Gastroesophageal sphincter (tissue), 4 donors: ENCODE results near the gene UGT1A8. TPM values are rescaled to one million over a fixed set of nuclear protein-coding genes. Genes with fewer than 3 reads are reported as not detected.

ENCODE experiments used
- ATAC-seq: fragments of 150-250 bp; one replicate; pipeline ENCODE4 v1.9.1; 2016; ENCODE audit warnings: mild to moderate bottlenecking, moderate library complexity
- H3K27ac ChIP-seq, 4 donors: fragments of 200-600 bp; sonication (generic) in 3 of 4; 1 replicate in 3 of 4; 2 replicates in 1 of 4; pipeline ENCODE4 v1.5.1; 2016 to 2019
- H3K27me3 ChIP-seq: fragments of 200-600 bp; sonication (generic); one replicate; pipeline ENCODE4 v1.5.1; 2019
- H3K36me3 ChIP-seq, 2 donors: fragments of 200-600 bp; sonication (generic); one replicate each; pipeline ENCODE4 v1.5.1; 2019; ENCODE audit warnings: control low read depth in 1 of 2
- H3K4me1 ChIP-seq, 3 donors: fragments of 200-600 bp; sonication (generic); 1 replicate in 2 of 3; 2 replicates in 1 of 3; pipeline ENCODE4 v1.5.1; 2016 to 2019; ENCODE audit warnings: control low read depth in 2 of 3
- H3K4me3 ChIP-seq, 2 donors: fragments of 200-600 bp; sonication (generic); one replicate each; pipeline ENCODE4 v1.5.1; 2019; ENCODE audit warnings: mild to moderate bottlenecking in 1 of 2, moderate library complexity in 1 of 2
- H3K9me3 ChIP-seq, 3 donors: fragments of 200-600 bp; sonication (generic); one replicate each; pipeline ENCODE4 v1.5.1; 2017 to 2019; ENCODE audit warnings: control low read depth in 2 of 3
- CTCF ChIP-seq, 4 experiments: fragments of 200-600 bp in 2 of 4; fragments of 450-650 bp in 2 of 4; sonication (generic) in 1 of 4; IDR thresholded peaks; one replicate each; pipeline ENCODE4 v1.5.1; 2017 to 2019; ENCODE audit warnings: antibody characterized with exemption in 4 of 4, mild to moderate bottlenecking in 2 of 4, moderate library complexity in 2 of 4
- EP300 ChIP-seq: sonication (generic); formaldehyde crosslinking; IDR thresholded peaks from one replicate; pipeline ENCODE4 v1.6.1; 2017; ENCODE audit warnings: antibody characterized with exemption, mild to moderate bottlenecking
- POLR2A ChIP-seq, 2 donors: fragments of 450-650 bp; IDR thresholded peaks; one replicate each; pipeline ENCODE4 v1.6.1; 2017; ENCODE audit warnings: antibody characterized with exemption in 2 of 2, mild to moderate bottlenecking in 2 of 2, moderate library complexity in 1 of 2
- POLR2AphosphoS5 ChIP-seq: sonication (generic); formaldehyde crosslinking; IDR thresholded peaks from one replicate; pipeline ENCODE4 v1.6.1; 2017; ENCODE audit warnings: antibody characterized with exemption
- WGBS, 2 donors: methylation state at CpG; one replicate each; pipeline ENCODE4 v1.1.5; 2018; ENCODE audit warnings: low coverage in 1 of 2; 5-methylcytosine and 5-hydroxymethylcytosine counted together
- total RNA-seq, 4 donors: library from RNA; depleted of rRNA; stranded (reverse); fragments of >200 nt; gene quantifications; one replicate each; pipeline ENCODE4 v1.1.0, GENCODE V29; 2016

Gene UGT1A8
- total RNA-seq, 4 donors from 2014 or later = not detected

DNA sequence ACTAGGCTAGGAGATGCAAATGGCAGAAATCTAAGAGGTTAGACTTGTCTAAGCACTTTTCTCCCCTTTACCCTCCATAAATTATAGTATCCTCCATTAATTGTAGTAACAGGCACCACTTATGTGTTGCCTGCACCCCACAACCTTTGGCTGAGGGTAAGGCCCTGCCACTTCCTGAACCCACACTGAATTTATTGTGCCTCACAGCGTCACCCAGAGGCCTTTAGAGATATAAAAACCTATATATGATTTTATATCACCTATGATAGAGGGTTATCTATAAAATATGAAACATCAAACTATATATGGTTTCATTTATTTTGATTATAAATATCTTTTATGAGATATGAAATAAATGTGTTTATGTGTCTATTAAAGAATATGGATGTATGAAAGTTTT lies 56.9 kb downstream of the UGT1A8 start:
- Histone ChIP-seq H3K4me1 (no peaks in the 10 kb centered on the region), H3K27ac (no peak overlapping the region), H3K27me3 (peaks cover 17% of the 10 kb centered on the region), H3K9me3 (no peaks in the 10 kb centered on the region), H3K36me3 (no peaks in the 10 kb centered on the region), H3K4me3 (no peak overlapping the region)
- TF ChIP-seq CTCF (IDR thresholded peaks at IDR 0.05) = no peak
- TF ChIP-seq EP300 = no peak
- no peak for TF ChIP-seq POLR2AphosphoS5
- no peak for TF ChIP-seq POLR2A (IDR thresholded peaks at IDR 0.05)
- WGBS, 2 donors = 50 to 55% methylated on average over 1 of the region's 1 CpG
- no peak for ATAC-seq

DNA sequence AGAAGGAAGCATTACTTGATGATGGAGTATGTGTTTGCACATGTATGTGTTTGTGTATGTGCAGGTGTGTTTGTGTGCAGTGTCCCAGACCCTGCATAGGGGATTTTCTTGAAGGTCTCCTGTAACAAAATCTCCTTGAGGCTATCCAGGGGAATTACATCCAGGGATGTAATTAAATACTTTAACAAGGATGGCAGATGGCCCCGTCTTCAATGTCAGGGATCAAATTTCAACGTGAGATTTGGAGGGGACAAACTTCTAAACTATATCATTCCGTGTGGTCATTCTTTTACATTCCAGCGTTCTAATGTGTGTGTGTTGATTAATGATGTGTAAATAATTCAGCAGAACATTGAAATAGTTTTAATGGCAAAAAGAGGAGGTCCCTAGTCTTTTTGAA lies 57.6 kb downstream of the UGT1A8 start:
- H3K9me3 ChIP-seq = no peaks in the 10 kb centered on the region
- H3K36me3 ChIP-seq = no peaks in the 10 kb centered on the region
- H3K4me1 ChIP-seq = no peaks in the 10 kb centered on the region
- no peak for ATAC-seq
- H3K27ac ChIP-seq = no peak overlapping the region
- no peak for TF ChIP-seq POLR2AphosphoS5
- no peak for TF ChIP-seq CTCF (IDR thresholded peaks at IDR 0.05)
- no peak for TF ChIP-seq POLR2A (IDR thresholded peaks at IDR 0.05)
- TF ChIP-seq EP300 = no peak
- 7 to 9% methylated on average over 4 of the region's 4 CpGs for WGBS, 2 donors
- peaks cover 12% of the 10 kb centered on the region for H3K27me3 ChIP-seq
- no peak overlapping the region for H3K4me3 ChIP-seq

DNA sequence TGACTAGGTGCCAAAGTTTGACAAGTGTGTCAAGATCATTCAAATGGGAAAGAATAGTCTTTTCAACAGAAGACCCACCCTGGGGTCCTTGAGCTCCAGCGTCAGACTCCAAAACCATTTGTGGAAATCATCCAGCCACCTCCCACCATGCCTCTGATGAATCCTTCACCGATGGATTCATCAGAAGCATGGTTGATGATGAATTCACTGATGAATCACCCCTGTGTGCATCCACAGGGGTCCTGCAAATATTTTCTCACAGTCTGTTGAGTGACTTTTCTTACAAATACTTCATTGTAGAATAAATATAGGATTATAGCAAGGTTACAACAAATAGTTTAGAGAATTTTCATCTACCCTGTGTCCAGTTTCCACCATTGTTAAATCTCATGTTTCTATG lies 58.6 kb downstream of the UGT1A8 start:
- no peak for ATAC-seq
- TF ChIP-seq POLR2AphosphoS5 (no peak), POLR2A (IDR thresholded peaks at IDR 0.05) (no peak), EP300 (no peak), CTCF (IDR thresholded peaks at IDR 0.05) (no peak)
- Histone ChIP-seq H3K27ac (no peak overlapping the region), H3K9me3 (no peaks in the 10 kb centered on the region), H3K4me3 (no peak overlapping the region), H3K36me3 (no peaks in the 10 kb centered on the region), H3K4me1 (no peaks in the 10 kb centered on the region), H3K27me3 (peaks cover 11% of the 10 kb centered on the region)
- 89 to 92% methylated on average over 2 of the region's 2 CpGs for WGBS, 2 donors

GRCh38 chr2:233679196-233679595 lies 61.8 kb downstream of the UGT1A8 start:
- Histone ChIP-seq H3K9me3 (no peaks in the 10 kb centered on the region), H3K4me1 (no peaks in the 10 kb centered on the region), H3K36me3 (no peaks in the 10 kb centered on the region), H3K27ac (no peak overlapping the region), H3K27me3 (peaks cover 5% of the 10 kb centered on the region), H3K4me3 (no peak overlapping the region)
- WGBS, 2 donors = 63 to 85% methylated on average over 4 of the region's 4 CpGs
- TF ChIP-seq CTCF (IDR thresholded peaks at IDR 0.05) (no peak), POLR2A (IDR thresholded peaks at IDR 0.05) (no peak), POLR2AphosphoS5 (no peak), EP300 (no peak)
- no peak for ATAC-seq

DNA sequence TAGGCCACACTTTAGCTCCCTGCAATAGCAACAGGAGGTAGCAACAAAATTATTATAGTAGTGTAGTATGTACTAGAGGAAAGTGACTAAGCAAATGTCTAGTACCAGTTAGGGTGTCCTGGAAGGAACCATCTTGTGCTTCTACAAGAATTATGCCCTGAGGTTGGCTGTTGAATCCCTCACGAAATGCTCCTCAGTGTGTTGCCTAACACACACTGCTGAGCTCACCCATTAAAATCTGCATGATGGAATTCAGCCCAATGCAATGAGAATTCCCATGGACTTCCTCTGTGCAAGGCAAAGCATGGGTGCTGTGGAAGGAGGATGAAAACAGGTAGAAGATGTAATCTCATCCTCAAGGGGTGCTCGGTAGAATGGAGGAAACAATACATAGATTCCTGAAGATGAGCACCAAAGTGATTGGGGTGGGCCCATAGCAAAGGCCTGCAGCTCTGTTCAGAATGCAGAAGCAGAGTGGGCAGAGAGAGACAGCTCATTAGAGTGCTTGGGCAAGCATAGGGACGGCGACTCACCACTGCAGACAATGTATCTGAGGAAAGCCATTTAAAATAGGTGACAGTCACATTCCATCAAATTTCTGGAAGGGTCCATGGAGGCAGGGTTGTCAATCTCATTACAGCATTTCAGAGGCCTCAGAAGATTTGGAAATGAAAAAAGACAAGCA lies 63.1 kb downstream of the UGT1A8 start:
- ATAC-seq = no peak
- H3K4me3 ChIP-seq = no peak overlapping the region
- no peaks in the 10 kb centered on the region for H3K4me1 ChIP-seq
- 68 to 85% methylated on average over 3 to 4 of the region's 4 CpGs for WGBS, 2 donors
- H3K36me3 ChIP-seq = no peaks in the 10 kb centered on the region
- no peak overlapping the region for H3K27ac ChIP-seq
- H3K9me3 ChIP-seq = no peaks in the 10 kb centered on the region
- peaks cover 5% of the 10 kb centered on the region for H3K27me3 ChIP-seq
- TF ChIP-seq POLR2A (IDR thresholded peaks at IDR 0.05) (no peak), POLR2AphosphoS5 (no peak), EP300 (no peak), CTCF (IDR thresholded peaks at IDR 0.05) (no peak)
